GM21737 (cell line): ENCODE results near the gene ZBTB37.
"Not testable (repeated sequence)": the region's sequence is repeated elsewhere in the genome, so short reads cannot be mapped to it uniquely, and the experiment has no call there.

Experiments
- ATAC-seq: cut with Tn5 transposase; IDR thresholded peaks from one replicate; pipeline ENCODE4 v1.9.1; 2021; ENCODE audit warnings: mild to moderate bottlenecking, moderate library complexity; ENCODE audit not compliant: unreplicated experiment

The ZBTB37 gene

GRCh38 chr1:173903827-173904531 lies 35.8 kb downstream of the ZBTB37 start:
- no peak for ATAC-seq

DNA sequence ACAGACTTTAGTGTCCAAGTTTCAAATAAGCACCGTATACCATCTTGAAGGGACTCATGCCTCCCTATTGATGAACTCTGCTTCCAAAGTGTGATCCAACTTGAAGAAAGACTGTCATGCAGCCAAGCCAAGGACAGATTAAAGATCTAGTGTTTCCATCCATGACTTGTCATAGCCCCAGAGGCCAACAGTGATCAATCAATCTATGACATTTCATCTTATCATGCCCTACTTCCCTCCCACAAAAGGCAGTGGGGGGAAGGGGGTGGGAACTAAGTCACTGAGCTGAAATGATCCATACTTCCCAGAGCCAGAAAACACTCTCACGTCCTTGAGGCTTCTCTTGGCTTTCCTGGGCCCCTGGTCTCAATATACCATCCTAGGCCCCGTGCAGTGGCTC lies 44.9 kb downstream of the ZBTB37 start:
- no peak for ATAC-seq

GRCh38 chr1:173914366-173914871 lies 46.2 kb downstream of the ZBTB37 start:
- ATAC-seq, result no peak

DNA sequence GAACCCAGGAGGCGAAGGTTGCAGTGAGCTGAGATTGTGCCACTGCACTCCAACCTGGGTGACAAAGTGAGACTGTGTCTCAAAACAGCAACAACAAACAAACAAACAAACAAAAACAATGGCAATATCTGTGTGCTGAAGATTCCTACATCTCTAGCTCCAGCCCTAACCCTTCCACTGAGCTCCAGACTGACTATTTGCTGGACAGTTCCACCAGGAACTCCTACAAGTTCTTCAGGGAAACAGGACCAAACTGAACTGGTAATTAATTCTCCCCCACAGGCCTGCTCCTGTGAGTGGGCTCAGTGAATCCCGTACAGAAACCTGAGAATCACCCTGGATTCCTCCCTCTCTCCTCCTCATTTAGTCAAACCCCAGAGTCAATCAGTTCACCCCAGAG lies 47.4 kb downstream of the ZBTB37 start:
- ATAC-seq, result no peak

DNA sequence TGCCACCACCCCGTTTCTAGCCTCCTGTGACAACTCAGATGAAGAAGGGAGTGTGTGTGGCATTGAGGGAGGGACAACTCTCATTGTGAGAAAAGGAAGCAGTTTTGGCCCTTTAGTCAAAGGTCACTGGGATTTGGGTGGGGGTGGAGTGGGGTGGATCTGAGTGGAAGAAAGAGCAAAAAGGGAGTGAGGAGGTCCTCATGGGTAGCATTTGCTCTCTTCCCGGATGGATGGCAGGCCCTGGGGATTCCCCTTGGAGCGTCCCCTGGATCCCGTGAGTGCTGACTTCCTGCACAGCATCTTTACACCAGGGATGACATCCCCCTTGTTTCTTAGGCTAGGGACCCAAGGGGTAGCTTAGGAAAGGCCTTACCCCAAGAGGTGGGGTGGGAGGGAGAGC lies 48.5 kb downstream of the ZBTB37 start:
- no peak for ATAC-seq

DNA sequence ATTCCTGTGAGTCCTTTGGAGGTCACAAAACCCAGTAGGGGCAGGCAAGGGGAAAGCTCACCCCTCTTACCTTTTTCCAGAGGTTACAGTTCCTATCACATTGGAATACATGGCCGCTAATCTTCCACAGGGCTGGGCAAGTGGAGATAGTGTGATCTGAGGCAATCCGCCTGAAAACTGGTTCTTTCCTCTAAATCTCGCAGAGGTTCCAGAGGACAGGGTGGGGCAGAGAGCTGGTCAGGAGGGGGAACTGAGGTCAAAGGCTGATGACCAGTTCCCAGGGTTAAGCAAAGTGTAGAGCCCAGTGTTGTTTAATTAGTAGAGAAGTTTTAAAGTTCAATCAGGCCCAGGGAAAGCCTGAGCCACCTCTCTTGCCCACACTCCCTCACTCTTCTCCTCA lies 49.0 kb downstream of the ZBTB37 start, which contains the start of gene SERPINC1:
Gene SERPINC1 (minus strand): TSS at position 179 of the 400 bp plus-strand sequence. CDS start 68 bp downstream, at position 111.
- ATAC-seq, result no peak

DNA sequence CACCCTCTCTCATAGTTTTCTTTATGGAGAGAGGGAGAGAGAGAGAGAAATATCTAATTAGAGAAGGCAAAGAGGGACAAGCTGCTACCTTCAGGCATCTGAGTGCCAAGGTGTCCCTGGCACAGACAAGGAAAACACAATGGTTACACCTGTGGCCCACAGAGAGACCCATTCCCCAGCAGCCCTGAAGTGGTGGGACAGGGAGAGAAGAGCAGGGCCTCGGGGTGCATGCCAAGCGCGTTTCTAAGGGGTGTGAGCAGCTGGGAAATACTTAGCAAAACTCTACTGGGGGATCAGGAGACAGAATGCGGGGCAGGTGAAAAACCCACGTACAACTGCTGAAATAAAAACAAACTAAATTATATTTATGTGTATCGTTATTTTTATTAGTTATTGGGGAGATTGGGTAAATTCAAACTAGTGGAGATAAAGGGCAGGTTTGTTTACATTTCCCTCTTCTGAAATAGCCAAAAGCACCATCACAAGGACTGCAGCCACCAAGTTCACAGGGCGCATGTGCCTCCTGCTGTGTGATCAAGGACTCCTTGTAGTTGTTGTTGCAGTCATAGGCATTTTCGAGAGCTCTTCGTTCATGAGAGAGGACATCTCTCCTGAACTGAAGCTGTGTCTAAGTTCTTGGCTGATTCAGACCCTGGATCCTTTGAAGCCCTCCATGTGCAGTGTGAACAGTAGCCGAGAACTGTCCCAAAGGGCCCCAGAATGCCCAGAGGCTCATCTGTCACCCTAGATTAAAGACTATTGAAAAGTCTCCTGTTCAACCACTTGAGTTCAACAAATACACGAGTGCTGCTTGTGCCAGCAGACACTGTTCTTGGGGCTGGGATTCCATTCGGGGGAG lies 49.7 kb downstream of the ZBTB37 start:
- no peak for ATAC-seq

DNA sequence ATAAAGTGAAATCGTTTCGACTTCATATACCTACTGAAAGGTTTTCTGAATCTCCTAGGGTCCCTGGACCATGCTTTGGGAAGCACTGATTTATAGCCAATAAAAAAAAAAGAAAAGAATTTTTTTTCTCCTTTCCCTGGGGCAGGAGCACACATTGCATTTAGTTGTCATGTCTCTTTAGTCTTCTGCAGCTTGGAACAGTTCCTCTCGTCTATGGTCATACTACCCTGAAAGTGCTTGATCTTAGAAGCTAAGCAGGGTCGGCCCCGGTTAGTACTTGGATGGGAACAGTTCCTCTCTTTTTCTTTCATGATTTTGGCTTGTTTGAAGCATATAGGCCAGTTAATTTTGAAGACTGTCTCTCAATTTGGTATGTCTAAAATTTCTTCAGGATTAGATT lies 52.7 kb downstream of the ZBTB37 start:
- ATAC-seq, result no peak

DNA sequence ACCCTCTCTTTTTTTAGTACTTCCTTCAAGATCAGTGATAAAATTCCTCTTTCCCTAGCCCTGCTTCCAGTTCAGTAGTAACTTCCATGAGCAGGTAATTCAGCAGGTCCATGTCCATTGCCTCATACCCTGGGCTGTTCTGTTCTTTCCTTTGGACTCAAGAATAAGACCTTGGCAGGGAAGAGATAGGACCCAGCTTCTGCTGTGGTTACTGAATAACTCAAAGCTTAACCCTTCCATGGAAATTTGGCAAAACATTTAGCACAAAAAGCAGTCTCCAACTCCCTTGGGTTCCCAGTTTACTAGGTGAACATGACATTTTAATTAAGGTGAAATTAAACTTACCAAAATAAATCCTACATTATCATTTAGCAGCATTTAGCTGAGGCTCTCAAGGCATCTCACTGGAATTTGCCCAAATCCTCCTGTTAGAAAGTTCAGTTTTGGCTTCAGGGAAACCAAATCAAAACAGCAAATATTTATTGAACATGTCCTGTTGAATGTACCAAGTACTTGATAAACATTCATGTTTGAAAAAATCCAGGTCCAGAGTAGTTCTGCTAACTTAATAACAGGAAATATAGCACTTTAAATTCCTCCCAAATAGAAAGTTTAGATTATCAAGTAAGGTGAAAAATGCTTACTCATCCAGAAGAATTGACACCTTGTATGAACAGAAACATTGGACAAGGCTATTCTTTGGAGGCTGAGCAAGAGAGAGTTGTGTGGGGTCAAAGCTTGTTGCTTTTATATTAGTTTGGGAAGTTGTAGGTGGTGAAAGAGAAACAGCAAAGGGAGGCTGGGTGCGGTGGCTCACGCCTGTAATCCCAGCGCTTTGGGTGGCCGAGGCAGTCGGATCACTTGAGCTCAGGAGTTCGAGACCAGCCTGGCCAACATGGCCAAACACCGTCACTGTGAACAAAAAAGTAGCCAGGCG lies 57.4 kb downstream of the ZBTB37 start:
- ATAC-seq, result no peak

DNA sequence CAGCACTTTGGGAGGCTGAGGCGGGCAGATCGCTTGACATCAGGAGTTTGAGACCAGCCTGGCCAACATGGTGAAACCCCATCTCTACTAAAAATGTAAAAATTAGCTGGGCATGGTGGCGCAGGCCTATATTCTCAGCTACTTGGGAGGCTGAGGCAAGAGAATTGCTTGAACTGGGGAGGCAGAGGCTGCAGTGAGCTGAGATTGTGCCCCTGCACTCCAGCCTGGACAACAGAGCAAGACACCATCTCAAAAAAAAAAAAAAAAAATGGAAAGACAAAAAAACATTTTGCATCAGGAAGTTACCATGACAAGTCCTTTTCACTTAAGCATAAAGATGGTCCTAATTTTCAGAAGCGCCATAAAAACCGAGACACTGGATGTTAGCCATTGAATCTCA lies 62.4 kb downstream of the ZBTB37 start:
- not testable (repeated sequence) for ATAC-seq

DNA sequence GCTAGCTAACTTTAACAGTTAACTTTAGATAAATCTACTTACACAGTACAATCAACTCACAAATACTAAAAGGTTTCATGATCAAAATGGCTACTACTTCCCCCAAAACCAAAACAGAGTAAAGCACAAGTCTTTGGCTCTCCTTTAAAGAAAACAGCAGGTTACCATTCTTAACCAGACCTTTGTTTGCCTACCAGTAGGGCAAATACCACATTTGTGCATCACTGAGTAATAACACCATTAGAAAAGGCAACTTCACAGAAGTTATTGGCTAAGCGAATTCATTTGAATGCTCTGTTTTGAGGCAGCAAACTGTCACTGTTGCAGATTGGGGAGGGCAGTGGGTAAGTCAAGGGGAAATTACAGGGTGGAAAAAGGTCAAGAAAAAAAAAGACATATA lies 66.3 kb downstream of the ZBTB37 start:
- no peak for ATAC-seq

GRCh38 chr1:173937062-173937461 lies 68.9 kb downstream of the ZBTB37 start:
- no peak for ATAC-seq

GRCh38 chr1:173946380-173946921 lies 78.3 kb downstream of the ZBTB37 start:
- ATAC-seq, result no peak

DNA sequence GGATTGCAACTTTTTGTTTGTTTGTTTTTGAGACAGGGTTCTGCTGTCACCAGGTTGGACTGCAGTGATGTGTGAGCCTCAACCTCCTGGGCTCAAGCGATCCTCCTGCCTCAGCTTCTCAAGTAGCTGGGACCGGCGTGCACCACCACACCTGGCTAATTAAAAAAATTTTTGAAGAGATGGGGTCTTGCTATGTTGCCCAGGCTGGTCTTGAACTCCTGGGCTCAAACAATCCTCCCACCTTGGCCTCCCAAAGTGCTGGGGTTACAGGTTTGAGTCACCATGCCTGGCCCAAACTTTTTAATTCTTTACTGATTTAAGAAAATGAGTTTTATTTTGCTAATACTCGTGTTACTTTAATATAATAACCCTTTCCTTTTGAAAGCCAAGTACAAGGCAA lies 80.4 kb downstream of the ZBTB37 start:
- ATAC-seq, result no peak
